Choroid plexus epithelial cell (primary cell): Measurements from ENCODE around the gene ARID5B.
"Not testable (repeated sequence)": the region's sequence is repeated elsewhere in the genome, so short reads cannot be mapped to it uniquely, and the experiment has no call there.

ENCODE experiments used
- DNase-seq: peaks from one replicate; pipeline ENCODE4 v3.0.0-alpha.2; 2010; ENCODE audit warnings: low read depth
- H3K4me3 ChIP-seq: 2 replicates; pipeline ENCODE4 v1.5.1; 2011; ENCODE audit warnings: low read depth, mild to moderate bottlenecking, control low read depth, low read length, moderate library complexity
- TF ChIP-seq, protein P1 (sequence below): conservative IDR thresholded peaks from 2 replicates; pipeline ENCODE4 v1.5.1; 2011; ENCODE audit warnings: low read depth, mild to moderate bottlenecking, control low read depth, inconsistent platforms, low read length, moderate library complexity

Gene ARID5B

DNA sequence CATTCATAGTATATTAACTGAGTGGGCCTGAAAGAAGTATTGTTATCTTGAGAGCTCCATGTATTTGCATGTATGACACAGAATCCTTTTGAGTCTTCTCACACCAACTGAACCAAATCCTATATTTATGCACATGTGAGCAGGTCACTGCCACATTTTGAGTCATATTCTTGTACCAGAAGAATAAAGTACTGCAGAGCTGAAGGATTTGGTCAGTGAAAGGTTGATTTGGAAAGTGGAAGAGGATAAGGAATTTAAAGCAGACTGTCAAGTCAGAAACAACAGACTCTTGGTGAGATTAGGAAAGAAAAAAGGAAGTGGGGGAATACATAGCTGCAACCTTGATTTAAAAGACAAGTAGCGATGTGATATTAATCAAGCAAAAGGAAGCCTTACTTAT is 121.8 kb downstream of the ARID5B start:
- no peak for DNase-seq
- TF ChIP-seq, protein P1, sequence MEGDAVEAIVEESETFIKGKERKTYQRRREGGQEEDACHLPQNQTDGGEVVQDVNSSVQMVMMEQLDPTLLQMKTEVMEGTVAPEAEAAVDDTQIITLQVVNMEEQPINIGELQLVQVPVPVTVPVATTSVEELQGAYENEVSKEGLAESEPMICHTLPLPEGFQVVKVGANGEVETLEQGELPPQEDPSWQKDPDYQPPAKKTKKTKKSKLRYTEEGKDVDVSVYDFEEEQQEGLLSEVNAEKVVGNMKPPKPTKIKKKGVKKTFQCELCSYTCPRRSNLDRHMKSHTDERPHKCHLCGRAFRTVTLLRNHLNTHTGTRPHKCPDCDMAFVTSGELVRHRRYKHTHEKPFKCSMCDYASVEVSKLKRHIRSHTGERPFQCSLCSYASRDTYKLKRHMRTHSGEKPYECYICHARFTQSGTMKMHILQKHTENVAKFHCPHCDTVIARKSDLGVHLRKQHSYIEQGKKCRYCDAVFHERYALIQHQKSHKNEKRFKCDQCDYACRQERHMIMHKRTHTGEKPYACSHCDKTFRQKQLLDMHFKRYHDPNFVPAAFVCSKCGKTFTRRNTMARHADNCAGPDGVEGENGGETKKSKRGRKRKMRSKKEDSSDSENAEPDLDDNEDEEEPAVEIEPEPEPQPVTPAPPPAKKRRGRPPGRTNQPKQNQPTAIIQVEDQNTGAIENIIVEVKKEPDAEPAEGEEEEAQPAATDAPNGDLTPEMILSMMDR = no peak
- H3K4me3 ChIP-seq = no peak overlapping the region

DNA sequence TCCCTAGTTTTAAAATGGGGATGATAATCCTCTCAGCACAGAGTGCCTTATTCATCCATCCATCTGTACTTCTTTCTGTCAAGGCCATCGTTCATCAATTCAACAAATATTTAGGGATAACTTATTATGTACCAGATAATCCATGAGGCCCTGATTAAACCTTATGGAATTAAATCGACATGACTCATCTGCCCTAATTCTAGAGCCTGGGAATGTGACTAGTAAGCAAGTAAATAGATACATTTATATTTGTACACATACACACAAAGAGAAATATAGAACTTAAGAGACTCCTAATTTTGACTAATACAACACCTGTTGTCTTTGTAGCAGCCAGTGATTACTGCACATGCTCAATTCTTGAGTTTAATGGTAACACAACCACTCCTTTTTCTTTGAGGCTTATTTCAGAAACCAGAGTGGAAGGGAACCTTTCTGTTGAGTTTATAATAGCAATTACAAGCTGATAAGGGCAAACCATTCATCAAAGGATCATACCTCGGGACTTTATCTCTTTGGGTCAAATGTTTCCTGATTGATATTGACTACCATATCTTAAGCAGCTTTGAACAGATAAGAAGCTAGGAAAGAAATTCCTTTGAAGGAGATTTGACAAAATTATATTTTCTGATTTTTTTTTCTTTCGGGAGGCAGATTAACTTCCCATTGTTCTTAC is 122.7 kb downstream of the ARID5B start:
- DNase-seq = no peak
- H3K4me3 ChIP-seq = no peak overlapping the region
- TF ChIP-seq, protein P1 = no peak

DNA sequence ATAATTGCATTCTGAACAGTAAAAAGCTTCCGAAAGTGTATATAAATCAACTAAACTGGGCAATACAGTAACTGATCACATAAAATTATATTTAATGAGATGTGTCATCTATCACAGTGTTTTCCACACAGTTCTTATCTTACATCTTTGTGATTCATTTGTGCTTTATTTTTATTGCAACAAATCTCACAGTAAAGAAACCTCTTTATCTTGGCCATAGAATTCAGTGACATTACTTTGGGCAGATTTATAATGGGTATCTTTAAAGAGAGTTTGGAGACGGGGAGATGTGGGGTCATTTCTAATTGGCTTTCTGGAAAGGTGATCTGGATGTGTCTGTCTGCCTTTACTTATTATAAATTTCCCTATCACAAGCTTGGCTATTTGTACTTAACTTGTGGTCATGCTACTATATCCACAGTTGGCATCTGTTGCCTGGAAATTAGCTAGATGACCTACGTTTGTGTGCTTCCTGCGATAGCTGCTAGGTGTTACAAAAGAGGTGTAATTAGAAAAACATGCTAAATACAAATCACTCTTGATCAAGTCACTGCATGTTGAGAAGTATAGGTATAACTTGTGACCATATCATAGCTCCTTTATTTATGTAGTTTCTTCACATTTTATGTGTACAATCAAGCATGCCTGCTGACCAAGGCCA is 123.8 kb downstream of the ARID5B start:
- DNase-seq = no peak
- TF ChIP-seq, protein P1 = no peak
- no peak overlapping the region for H3K4me3 ChIP-seq

- TF ChIP-seq, protein P1 = no peak
- DNase-seq = no peak
- no peak overlapping the region for H3K4me3 ChIP-seq
Measured at GRCh38 chr10:62025901-62026879, 124.7 kb downstream of the ARID5B start.

GRCh38 chr10:62027841-62028501 is 126.5 kb downstream of the ARID5B start:
- H3K4me3 ChIP-seq = no peak overlapping the region
- TF ChIP-seq, protein P1 = no peak
- DNase-seq = peak; percentile 52

- H3K4me3 ChIP-seq, DNase-seq: not testable (repeated sequence)
Measured at GRCh38 chr10:62028502-62028842, 127.0 kb downstream of the ARID5B start.

- no peak for DNase-seq
- TF ChIP-seq, protein P1 = no peak
- no peak overlapping the region for H3K4me3 ChIP-seq
Measured at GRCh38 chr10:62029401-62029800, 127.9 kb downstream of the ARID5B start.
